HEK293 (cell line): ENCODE measurements around the gene CDK2AP2.

Source experiments
- CTCF ChIA-PET: fragments of 350-600 bp; formaldehyde crosslinking; extraction: SDS; loops from one replicate; lab custom pipeline; 2021; ENCODE audit warnings: antibody characterized with exemption; lab: Yijun Ruan, JAX
- POLR2A ChIA-PET: fragments of 300-600 bp; formaldehyde crosslinking; extraction: SDS; loops from one replicate; lab custom pipeline; 2020; ENCODE audit warnings: antibody characterized with exemption, inconsistent platforms; lab: Yijun Ruan, JAX
- H3K27ac ChIP-seq: fragments of 200-500 bp; sonication (Bioruptor generic); 2 replicates; pipeline ENCODE4 v1.5.1; 2014; ENCODE audit warnings: low read depth, low read length, control low read depth, inconsistent platforms; ENCODE audit errors: extremely low read depth
- H3K36me3 ChIP-seq, 2 experiments: fragments of 200-500 bp in 1 of 2; sonication (Bioruptor generic) in 1 of 2; 1 replicate in 1 of 2; 2 replicates in 1 of 2; pipeline ENCODE4 v1.5.1; 2014 to 2017; ENCODE audit warnings: inconsistent platforms in 2 of 2, low read length in 2 of 2; ENCODE audit not compliant: control insufficient read depth in 2 of 2, insufficient read depth in 1 of 2
- H3K4me1 ChIP-seq: fragments of 200-500 bp; sonication (Bioruptor generic); 2 replicates; pipeline ENCODE4 v1.5.1; 2014; ENCODE audit warnings: mild to moderate bottlenecking, low read length, inconsistent platforms; ENCODE audit not compliant: control insufficient read depth, insufficient read depth
- H3K4me3 ChIP-seq: 2 replicates; pipeline ENCODE4 v1.5.1; 2011; ENCODE audit warnings: low read depth, mild to moderate bottlenecking, control low read depth, low read length, moderate library complexity
- H3K9me3 ChIP-seq: fragments of 200-500 bp; sonication (Bioruptor generic); 2 replicates; pipeline ENCODE4 v1.5.1; 2014; ENCODE audit warnings: low read depth, low read length, inconsistent platforms; ENCODE audit not compliant: control insufficient read depth, insufficient read depth
- BCL6B ChIP-seq: fragments of 450-650 bp; formaldehyde crosslinking; IDR thresholded peaks from 2 replicates; pipeline ENCODE4 v1.5.1; 2017; ENCODE audit warnings: missing biosample characterization, missing genetic modification characterization
- GLIS1 ChIP-seq: fragments of 450-650 bp; formaldehyde crosslinking; IDR thresholded peaks from 2 replicates; pipeline ENCODE4 v1.5.1; 2016; ENCODE audit warnings: missing biosample characterization, missing genetic modification characterization
- KLF16 ChIP-seq: fragments of 450-650 bp; formaldehyde crosslinking; IDR thresholded peaks from 2 replicates; pipeline ENCODE4 v1.5.1; 2017; ENCODE audit warnings: missing biosample characterization, missing genetic modification characterization
- OVOL3 ChIP-seq: fragments of 450-650 bp; formaldehyde crosslinking; IDR thresholded peaks from 2 replicates; pipeline ENCODE4 v1.5.1; 2016; ENCODE audit warnings: missing biosample characterization, missing genetic modification characterization
- PRDM2 ChIP-seq: fragments of 450-650 bp; formaldehyde crosslinking; IDR thresholded peaks from 2 replicates; pipeline ENCODE4 v1.5.1; 2016; ENCODE audit warnings: missing biosample characterization, missing genetic modification characterization, borderline replicate concordance
- ZBTB11 ChIP-seq: fragments of 450-650 bp; formaldehyde crosslinking; conservative IDR thresholded peaks from 2 replicates; pipeline ENCODE4 v1.5.1; 2016; ENCODE audit warnings: low read depth, missing biosample characterization, missing genetic modification characterization
- ZBTB6 ChIP-seq: fragments of 450-650 bp; formaldehyde crosslinking; IDR thresholded peaks from 2 replicates; pipeline ENCODE4 v1.5.1; 2017; ENCODE audit warnings: missing biosample characterization, missing genetic modification characterization
- ZFP3 ChIP-seq: fragments of 450-650 bp; formaldehyde crosslinking; IDR thresholded peaks from 2 replicates; pipeline ENCODE4 v1.5.1; 2016; ENCODE audit warnings: low read depth, missing biosample characterization, missing genetic modification characterization
- ZFP69B ChIP-seq: fragments of 450-650 bp; formaldehyde crosslinking; IDR thresholded peaks from 2 replicates; pipeline ENCODE4 v1.5.1; 2016; ENCODE audit warnings: missing biosample characterization, missing genetic modification characterization
- ZNF148 ChIP-seq: fragments of 450-650 bp; formaldehyde crosslinking; IDR thresholded peaks from 2 replicates; pipeline ENCODE4 v1.5.0; 2017; ENCODE audit warnings: missing biosample characterization, missing genetic modification characterization, borderline replicate concordance
- ZNF174 ChIP-seq: fragments of 450-650 bp; formaldehyde crosslinking; IDR thresholded peaks from 2 replicates; pipeline ENCODE4 v1.5.0; 2017; ENCODE audit warnings: missing biosample characterization, mild to moderate bottlenecking, missing genetic modification characterization
- ZNF280C ChIP-seq: fragments of 450-650 bp; formaldehyde crosslinking; IDR thresholded peaks from 2 replicates; pipeline ENCODE4 v1.5.1; 2016; ENCODE audit warnings: missing biosample characterization, missing genetic modification characterization
- ZNF341 ChIP-seq: fragments of 450-650 bp; formaldehyde crosslinking; IDR thresholded peaks from 2 replicates; pipeline ENCODE4; 2016; ENCODE audit warnings: low read depth, missing biosample characterization, missing genetic modification characterization
- ZNF677 ChIP-seq: fragments of 450-650 bp; IDR thresholded peaks from 2 replicates; pipeline ENCODE4 v1.5.0; 2018; ENCODE audit warnings: missing biosample characterization, mild to moderate bottlenecking, missing genetic modification characterization, moderate library complexity
- ZNF791 ChIP-seq: fragments of 450-650 bp; formaldehyde crosslinking; IDR thresholded peaks from 2 replicates; pipeline ENCODE4 v1.5.1; 2016; ENCODE audit warnings: missing biosample characterization, missing genetic modification characterization

CDK2AP2 gene

GRCh38 chr11:67468456-67468758 lies 39.6 kb downstream of the CDK2AP2 start (continued):
- TF ChIP-seq ZBTB11 (tag by site-specific recombination) (no peak), ZFP69B (tag by site-specific recombination) (no peak), KLF16 (tag by site-specific recombination) (no peak), PRDM2 (no peak), BCL6B (tag by site-specific recombination) (no peak), ZNF148 (no peak), ZFP3 (tag by site-specific recombination) (no peak), OVOL3 (no peak), ZNF174 (no peak)

GRCh38 chr11:67468056-67468455 lies 39.9 kb downstream of the CDK2AP2 start:
- peak; percentile 66 for TF ChIP-seq ZNF341 (tag by site-specific recombination)
- TF ChIP-seq ZNF677 (tag by site-specific recombination) = no peak
- 0 out of 2 replicates have a peak, but pooled peaks have one; percentile 2 for TF ChIP-seq GLIS1 (tag by site-specific recombination)
- no peak for TF ChIP-seq ZNF280C (tag by site-specific recombination)
- no peak for TF ChIP-seq ZNF791 (tag by site-specific recombination)
- TF ChIP-seq ZBTB6 (tag by site-specific recombination) = 0 out of 2 replicates have a peak, but pooled peaks have one; percentile 59
- no peaks in the 10 kb centered on the region for H3K9me3 ChIP-seq
- H3K36me3 ChIP-seq = no peaks in the 10 kb centered on the region
- CTCF ChIA-PET = interaction anchor here (1.0 to 1.9 kb wide), 3 partner anchors 17 to 79 kb away, joined by 6 to 10 read pairs (median 10); partner anchors contain the start of gene PPP1CA
- no peak overlapping the region; the same call in 1 of the 2 replicates for H3K27ac ChIP-seq
- peak overlapping the region; percentile 71 for H3K4me3 ChIP-seq
- POLR2A ChIA-PET = interaction anchor here (0.5 to 2.8 kb wide), 10 partner anchors 8 to 481 kb away, joined by 3 to 23 read pairs (median 5); partner anchors contain the start of genes AIP, PITPNM1, PPP1CA and PTPRCAP
- H3K4me1 ChIP-seq = no peaks in the 10 kb centered on the region; the same call in 1 of the 2 replicates
